Measurements from ENCODE around the gene CHADL. TPM values are rescaled to one million over a fixed set of nuclear protein-coding genes. Genes with fewer than 3 reads are reported as not detected.

CHADL gene
- total RNA-seq, 4 donors from 2014 or later, result 4.6 to 7.5 (median 6.2) TPM

GRCh38 chr22:41226723-41227655, 13.7 kb downstream of the CHADL start:
- peaks cover 45 to 50% of the 10 kb centered on the region in 2 donors for H3K36me3 ChIP-seq
- H3K4me1 ChIP-seq, result no peaks in the 10 kb centered on the region
- DNase-seq, result no peak
- no peak overlapping the region for H3K27ac ChIP-seq
- no peaks in the 10 kb centered on the region for H3K9me3 ChIP-seq
- no peak for TF ChIP-seq POLR2A (IDR thresholded peaks at IDR 0.05)
- no peak for TF ChIP-seq CTCF (IDR thresholded peaks at IDR 0.05)
- H3K27me3 ChIP-seq, result no peaks in the 10 kb centered on the region
- H3K4me3 ChIP-seq (replicated peaks in 1 of 3), result no peak overlapping the region
- intact Hi-C loops (cut with DNase I), result no loop called here
- 94 to 98% methylated on average over 17 to 22 of the region's 26 CpGs for WGBS, 2 donors

- H3K36me3 ChIP-seq, result peaks cover 50 to 67% of the 10 kb centered on the region in 2 donors
- H3K27ac ChIP-seq, result no peak overlapping the region
- TF ChIP-seq CTCF (IDR thresholded peaks at IDR 0.05) (no peak), POLR2A (IDR thresholded peaks at IDR 0.05) (no peak)
- no peak for DNase-seq
- H3K27me3 ChIP-seq, result no peaks in the 10 kb centered on the region
- no peaks in the 10 kb centered on the region for H3K9me3 ChIP-seq
- 85% methylated on average over 7 of the region's 7 CpGs for WGBS, 2 donors
- no peak overlapping the region for H3K4me3 ChIP-seq (replicated peaks in 1 of 3)
- no peaks in the 10 kb centered on the region for H3K4me1 ChIP-seq
- intact Hi-C loops (cut with DNase I), result no loop called here
These were observed 17.2 kb downstream of the CHADL start for GRCh38 chr22:41223535-41223934.

- no peaks in the 10 kb centered on the region for H3K9me3 ChIP-seq
- TF ChIP-seq POLR2A (IDR thresholded peaks at IDR 0.05) (no peak), CTCF (IDR thresholded peaks at IDR 0.05) (no peak)
- H3K36me3 ChIP-seq, result peaks cover 50 to 64% of the 10 kb centered on the region in 2 donors
- H3K4me3 ChIP-seq (replicated peaks in 1 of 3), result no peak overlapping the region
- H3K27ac ChIP-seq, result no peak overlapping the region
- H3K27me3 ChIP-seq, result no peaks in the 10 kb centered on the region
- WGBS, 2 donors, result 78 to 89% methylated on average over 8 to 9 of the region's 9 CpGs
- intact Hi-C loops (cut with DNase I), result no loop called here
- H3K4me1 ChIP-seq, result no peaks in the 10 kb centered on the region
- no peak for DNase-seq
These were observed 17.8 kb downstream of the CHADL start for GRCh38 chr22:41222846-41223507.

GRCh38 chr22:41217553-41218157, 23.1 kb downstream of the CHADL start:
- Histone ChIP-seq H3K4me1 (no peaks in the 10 kb centered on the region), H3K27me3 (no peaks in the 10 kb centered on the region), H3K4me3 (replicated peaks in 1 of 3) (no peak overlapping the region), H3K9me3 (no peaks in the 10 kb centered on the region), H3K36me3 (peaks cover 15 to 27% of the 10 kb centered on the region in 2 donors), H3K27ac (peak overlapping the region; percentile 42 to 54 (median 53))
- intact Hi-C loops (cut with DNase I), result no loop called here
- TF ChIP-seq POLR2A (IDR thresholded peaks at IDR 0.05) (no peak), CTCF (IDR thresholded peaks at IDR 0.05) (no peak)
- 55 to 66% methylated on average over 16 of the region's 16 CpGs for WGBS, 2 donors
- DNase-seq, result peak in 1 of 2 donors; percentile 17

Measured in thyroid gland (tissue), 4 donors.